SK-N-SH treated with all-trans-retinoic acid at 6 μM for 48 hours (cell line): ENCODE measurements around the gene CDCA8.

ENCODE experiments used
- BACH2 ChIP-seq: fragments of 250-450 bp; sonication (Bioruptor Pico); IDR thresholded peaks from 2 replicates; pipeline ENCODE4 v1.9.0; 2021; ENCODE audit warnings: mild to moderate bottlenecking, borderline replicate concordance
- CSDC2 ChIP-seq: fragments of 250-450 bp; sonication (Bioruptor Pico); IDR thresholded peaks from 2 replicates; pipeline ENCODE4 v1.5.0; 2020; ENCODE audit warnings: mild to moderate bottlenecking, moderate library complexity
- OSR1 ChIP-seq: fragments of 250-450 bp; sonication (Bioruptor Pico); IDR thresholded peaks from 2 replicates; pipeline ENCODE4 v1.8.0; 2022; ENCODE audit warnings: moderate library complexity, mild to moderate bottlenecking, inconsistent platforms
- PPARA ChIP-seq: fragments of 250-450 bp; sonication (Bioruptor Pico); IDR thresholded peaks from 2 replicates; pipeline ENCODE4 v1.5.0; 2020; ENCODE audit warnings: mild to moderate bottlenecking, borderline replicate concordance
- TCF4 ChIP-seq: fragments of 250-450 bp; sonication (Bioruptor Pico); IDR thresholded peaks from 2 replicates; pipeline ENCODE4 v1.8.0; 2021; ENCODE audit warnings: mild to moderate bottlenecking, moderate library complexity, borderline replicate concordance
- TOX ChIP-seq: fragments of 250-450 bp; sonication (Bioruptor Pico); IDR thresholded peaks from 2 replicates; pipeline ENCODE4 v1.8.0; 2021; ENCODE audit warnings: mild to moderate bottlenecking, moderate library complexity, borderline replicate concordance
- ZNF8 ChIP-seq: fragments of 450-650 bp; formaldehyde crosslinking; IDR thresholded peaks from 2 replicates; pipeline ENCODE4 v1.5.0; 2020; ENCODE audit warnings: mild to moderate bottlenecking, moderate library complexity
- TF ChIP-seq, protein P1 (sequence below): fragments of 250-450 bp; sonication (Bioruptor Pico); IDR thresholded peaks from 2 replicates; pipeline ENCODE4 v1.5.1; 2020; ENCODE audit warnings: low read depth, mild to moderate bottlenecking, moderate library complexity
- TF ChIP-seq, protein P2 (sequence below): fragments of 250-450 bp; sonication (Bioruptor Pico); IDR thresholded peaks from 2 replicates; pipeline ENCODE4 v1.8.0; 2021; ENCODE audit warnings: low read depth, mild to moderate bottlenecking, moderate library complexity, borderline replicate concordance
- TF ChIP-seq, protein P3 (sequence below): fragments of 250-450 bp; sonication (Bioruptor Pico); IDR thresholded peaks from 2 replicates; pipeline ENCODE4 v1.5.1; 2021; ENCODE audit warnings: mild to moderate bottlenecking, moderate library complexity
- TF ChIP-seq, protein P4 (sequence below): fragments of 250-450 bp; sonication (Bioruptor Pico); IDR thresholded peaks from 2 replicates; pipeline ENCODE4 v1.8.0; 2020; ENCODE audit warnings: mild to moderate bottlenecking, moderate library complexity, borderline replicate concordance

GRCh38 chr1:37655274-37655673 is 37.0 kb upstream of the CDCA8 start:
- TF ChIP-seq BACH2 (no peak), PPARA (CRISPR knock-in tag) (no peak), TOX (CRISPR knock-in tag) (no peak), TCF4 (no peak), CSDC2 (no peak), OSR1 (CRISPR knock-in tag) (no peak), ZNF8 (CRISPR knock-in tag) (no peak)
- TF ChIP-seq, protein P1, sequence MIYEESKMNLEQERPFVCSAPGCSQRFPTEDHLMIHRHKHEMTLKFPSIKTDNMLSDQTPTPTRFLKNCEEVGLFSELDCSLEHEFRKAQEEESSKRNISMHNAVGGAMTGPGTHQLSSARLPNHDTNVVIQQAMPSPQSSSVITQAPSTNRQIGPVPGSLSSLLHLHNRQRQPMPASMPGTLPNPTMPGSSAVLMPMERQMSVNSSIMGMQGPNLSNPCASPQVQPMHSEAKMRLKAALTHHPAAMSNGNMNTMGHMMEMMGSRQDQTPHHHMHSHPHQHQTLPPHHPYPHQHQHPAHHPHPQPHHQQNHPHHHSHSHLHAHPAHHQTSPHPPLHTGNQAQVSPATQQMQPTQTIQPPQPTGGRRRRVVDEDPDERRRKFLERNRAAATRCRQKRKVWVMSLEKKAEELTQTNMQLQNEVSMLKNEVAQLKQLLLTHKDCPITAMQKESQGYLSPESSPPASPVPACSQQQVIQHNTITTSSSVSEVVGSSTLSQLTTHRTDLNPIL: no peak
- TF ChIP-seq, protein P2, sequence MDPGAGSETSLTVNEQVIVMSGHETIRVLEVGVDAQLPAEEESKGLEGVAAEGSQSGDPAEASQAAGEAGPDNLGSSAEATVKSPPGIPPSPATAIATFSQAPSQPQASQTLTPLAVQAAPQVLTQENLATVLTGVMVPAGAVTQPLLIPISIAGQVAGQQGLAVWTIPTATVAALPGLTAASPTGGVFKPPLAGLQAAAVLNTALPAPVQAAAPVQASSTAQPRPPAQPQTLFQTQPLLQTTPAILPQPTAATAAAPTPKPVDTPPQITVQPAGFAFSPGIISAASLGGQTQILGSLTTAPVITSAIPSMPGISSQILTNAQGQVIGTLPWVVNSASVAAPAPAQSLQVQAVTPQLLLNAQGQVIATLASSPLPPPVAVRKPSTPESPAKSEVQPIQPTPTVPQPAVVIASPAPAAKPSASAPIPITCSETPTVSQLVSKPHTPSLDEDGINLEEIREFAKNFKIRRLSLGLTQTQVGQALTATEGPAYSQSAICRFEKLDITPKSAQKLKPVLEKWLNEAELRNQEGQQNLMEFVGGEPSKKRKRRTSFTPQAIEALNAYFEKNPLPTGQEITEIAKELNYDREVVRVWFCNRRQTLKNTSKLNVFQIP (CRISPR knock-in tag): no peak
- TF ChIP-seq, protein P3, sequence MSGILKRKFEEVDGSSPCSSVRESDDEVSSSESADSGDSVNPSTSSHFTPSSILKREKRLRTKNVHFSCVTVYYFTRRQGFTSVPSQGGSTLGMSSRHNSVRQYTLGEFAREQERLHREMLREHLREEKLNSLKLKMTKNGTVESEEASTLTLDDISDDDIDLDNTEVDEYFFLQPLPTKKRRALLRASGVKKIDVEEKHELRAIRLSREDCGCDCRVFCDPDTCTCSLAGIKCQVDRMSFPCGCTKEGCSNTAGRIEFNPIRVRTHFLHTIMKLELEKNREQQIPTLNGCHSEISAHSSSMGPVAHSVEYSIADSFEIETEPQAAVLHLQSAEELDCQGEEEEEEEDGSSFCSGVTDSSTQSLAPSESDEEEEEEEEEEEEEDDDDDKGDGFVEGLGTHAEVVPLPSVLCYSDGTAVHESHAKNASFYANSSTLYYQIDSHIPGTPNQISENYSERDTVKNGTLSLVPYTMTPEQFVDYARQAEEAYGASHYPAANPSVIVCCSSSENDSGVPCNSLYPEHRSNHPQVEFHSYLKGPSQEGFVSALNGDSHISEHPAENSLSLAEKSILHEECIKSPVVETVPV: no peak
- TF ChIP-seq, protein P4, sequence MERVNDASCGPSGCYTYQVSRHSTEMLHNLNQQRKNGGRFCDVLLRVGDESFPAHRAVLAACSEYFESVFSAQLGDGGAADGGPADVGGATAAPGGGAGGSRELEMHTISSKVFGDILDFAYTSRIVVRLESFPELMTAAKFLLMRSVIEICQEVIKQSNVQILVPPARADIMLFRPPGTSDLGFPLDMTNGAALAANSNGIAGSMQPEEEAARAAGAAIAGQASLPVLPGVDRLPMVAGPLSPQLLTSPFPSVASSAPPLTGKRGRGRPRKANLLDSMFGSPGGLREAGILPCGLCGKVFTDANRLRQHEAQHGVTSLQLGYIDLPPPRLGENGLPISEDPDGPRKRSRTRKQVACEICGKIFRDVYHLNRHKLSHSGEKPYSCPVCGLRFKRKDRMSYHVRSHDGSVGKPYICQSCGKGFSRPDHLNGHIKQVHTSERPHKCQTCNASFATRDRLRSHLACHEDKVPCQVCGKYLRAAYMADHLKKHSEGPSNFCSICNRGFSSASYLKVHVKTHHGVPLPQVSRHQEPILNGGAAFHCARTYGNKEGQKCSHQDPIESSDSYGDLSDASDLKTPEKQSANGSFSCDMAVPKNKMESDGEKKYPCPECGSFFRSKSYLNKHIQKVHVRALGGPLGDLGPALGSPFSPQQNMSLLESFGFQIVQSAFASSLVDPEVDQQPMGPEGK (CRISPR knock-in tag): no peak
